ENCODE measurements around the gene GRID2. TPM values are rescaled to one million over a fixed set of nuclear protein-coding genes. Genes with fewer than 3 reads are reported as not detected.
"Not testable (repeated sequence)": the region's sequence is repeated elsewhere in the genome, so short reads cannot be mapped to it uniquely, and the experiment has no call there.

The GRID2 gene
- total and polyA plus RNA-seq, 12 donors = 0.01 to 0.07 (median 0.07) TPM; not detected in 9

- H3K4me3 ChIP-seq = no peak overlapping the region
- intact Hi-C loops (cut with DNase I) = no loop called here
- no peak for TF ChIP-seq CTCF (IDR thresholded peaks at IDR 0.05)
- no peaks in the 10 kb centered on the region for H3K27me3 ChIP-seq
- 59 to 62% methylated on average over 5 of the region's 5 CpGs for WGBS, 2 donors
- H3K27ac ChIP-seq = no peak overlapping the region
- no peak for DNase-seq
- no peaks in the 10 kb centered on the region for H3K36me3 ChIP-seq
- no peaks in the 10 kb centered on the region for H3K9me3 ChIP-seq
- H3K4me1 ChIP-seq = no peaks in the 10 kb centered on the region
- no peak for ATAC-seq
Observed at GRCh38 chr4:93299118-93299517, 995.4 kb downstream of the GRID2 start.

GRCh38 chr4:93300780-93301555 is 997.2 kb downstream of the GRID2 start:
- intact Hi-C loops (cut with DNase I); H3K4me3 ChIP-seq; H3K27ac ChIP-seq; ATAC-seq; H3K27me3 ChIP-seq; H3K9me3 ChIP-seq; H3K36me3 ChIP-seq; H3K4me1 ChIP-seq; DNase-seq: not testable (repeated sequence)
- WGBS, 2 donors = 85 to 87% methylated on average over 6 of the region's 6 CpGs

GRCh38 chr4:93302310-93302709 is 998.5 kb downstream of the GRID2 start:
- Histone ChIP-seq H3K9me3 (no peaks in the 10 kb centered on the region), H3K27ac (no peak overlapping the region), H3K36me3 (no peaks in the 10 kb centered on the region), H3K4me3 (no peak overlapping the region), H3K4me1 (no peaks in the 10 kb centered on the region), H3K27me3 (no peaks in the 10 kb centered on the region)
- 93% methylated on average over 4 of the region's 4 CpGs for WGBS, 2 donors
- no peak for TF ChIP-seq CTCF (IDR thresholded peaks at IDR 0.05)
- intact Hi-C loops (cut with DNase I) = no loop called here
- no peak for DNase-seq
- ATAC-seq = no peak

GRCh38 chr4:93303440-93303839 is 999.7 kb downstream of the GRID2 start:
- no peak overlapping the region for H3K27ac ChIP-seq
- TF ChIP-seq CTCF (IDR thresholded peaks at IDR 0.05) = no peak
- intact Hi-C loops (cut with DNase I) = no loop called here
- DNase-seq (no peak), ATAC-seq (no peak)
- no peaks in the 10 kb centered on the region for H3K9me3 ChIP-seq
- no peaks in the 10 kb centered on the region for H3K27me3 ChIP-seq
- H3K4me1 ChIP-seq = no peaks in the 10 kb centered on the region
- no peak overlapping the region for H3K4me3 ChIP-seq
- H3K36me3 ChIP-seq = no peaks in the 10 kb centered on the region
- WGBS, 2 donors = 59 to 62% methylated on average over 2 of the region's 2 CpGs

- Histone ChIP-seq H3K9me3 (no peaks in the 10 kb centered on the region), H3K36me3 (no peaks in the 10 kb centered on the region), H3K27ac (no peak overlapping the region), H3K4me3 (no peak overlapping the region), H3K27me3 (no peaks in the 10 kb centered on the region), H3K4me1 (no peaks in the 10 kb centered on the region)
- WGBS, 2 donors = 88 to 90% methylated on average over 4 of the region's 4 CpGs
- intact Hi-C loops (cut with DNase I) = no loop called here
- DNase-seq (no peak), ATAC-seq (no peak)
- TF ChIP-seq CTCF (IDR thresholded peaks at IDR 0.05) = no peak
Observed at GRCh38 chr4:93312299-93312698, 1008.5 kb downstream of the GRID2 start.

All from heart right ventricle (tissue), 16 donors.